Keratinocyte (primary cell): Measurements from ENCODE around the gene INPP4B. TPM values are rescaled to one million over a fixed set of nuclear protein-coding genes. Genes with fewer than 3 reads are reported as not detected.

Experiments used
- DNase-seq: peaks from one replicate; pipeline ENCODE4 v3.0.0-alpha.2; 2011; ENCODE audit warnings: low read depth, missing footprints, low spot score
- FAIRE-seq: peaks from 2 replicates; lab custom pipeline; 2011; peaks lifted over from hg19 to GRCh38; lab: Jason Lieb, UNC
- H2AFZ ChIP-seq: 2 replicates; pipeline ENCODE4 v1.6.0; 2012; ENCODE audit warnings: low read length, control low read depth, inconsistent platforms; ENCODE audit not compliant: control insufficient read depth
- H3K27ac ChIP-seq: 2 replicates; pipeline ENCODE4 v1.5.1; 2011; ENCODE audit warnings: low read length; ENCODE audit not compliant: control insufficient read depth, insufficient read depth
- H3K27me3 ChIP-seq: 3 replicates; pipeline ENCODE4 v1.6.0; 2011; ENCODE audit warnings: low read length; ENCODE audit not compliant: control insufficient read depth, insufficient read depth; ENCODE audit errors: extremely low read depth
- H3K36me3 ChIP-seq, 2 experiments: 2 replicates in 1 of 2; 3 replicates in 1 of 2; pipeline ENCODE4 v1.5.1; 2011; ENCODE audit warnings: low read length in 2 of 2, mild to moderate bottlenecking in 1 of 2; ENCODE audit not compliant: control insufficient read depth in 2 of 2, insufficient read depth in 2 of 2; ENCODE audit errors: extremely low read depth in 1 of 2
- H3K4me1 ChIP-seq: 3 replicates; pipeline ENCODE4 v1.5.1; 2011; ENCODE audit warnings: low read length; ENCODE audit not compliant: control insufficient read depth, insufficient read depth; ENCODE audit errors: extremely low read depth
- H3K4me2 ChIP-seq: 3 replicates; pipeline ENCODE4 v1.6.0; 2011; ENCODE audit warnings: low read depth, low read length; ENCODE audit not compliant: control insufficient read depth, insufficient read depth; ENCODE audit errors: extremely low read depth
- H3K4me3 ChIP-seq, 3 experiments: fragments of 200-600 bp in 1 of 3; sonication (generic) in 1 of 3; 2 replicates in 2 of 3; 3 replicates in 1 of 3; pipeline ENCODE4 v1.5.1; 2011 to 2016; ENCODE audit warnings: low read length in 3 of 3, mild to moderate bottlenecking in 3 of 3, control low read depth in 2 of 3, inconsistent platforms in 1 of 3, low read depth in 1 of 3, mixed read lengths in 1 of 3, mixed run types in 1 of 3, moderate library complexity in 1 of 3; ENCODE audit not compliant: control insufficient read depth in 2 of 3, insufficient read depth in 2 of 3; ENCODE audit errors: extremely low read depth in 1 of 3
- H3K79me2 ChIP-seq: 2 replicates; pipeline ENCODE4 v1.6.0; 2012; ENCODE audit warnings: low read length; ENCODE audit not compliant: control insufficient read depth, insufficient read depth
- H3K9ac ChIP-seq: 3 replicates; pipeline ENCODE4 v1.6.0; 2011; ENCODE audit warnings: low read length; ENCODE audit not compliant: control insufficient read depth, insufficient read depth; ENCODE audit errors: extremely low read depth
- H3K9me1 ChIP-seq: 3 replicates; pipeline ENCODE4 v1.6.0; 2011; ENCODE audit warnings: low read length; ENCODE audit not compliant: control insufficient read depth, insufficient read depth; ENCODE audit errors: extremely low read depth
- H3K9me3 ChIP-seq: 2 replicates; pipeline ENCODE4 v1.5.1; 2012; ENCODE audit warnings: low read depth, low read length; ENCODE audit not compliant: control insufficient read depth
- H4K20me1 ChIP-seq: 3 replicates; pipeline ENCODE4 v1.6.0; 2011; ENCODE audit warnings: low read length; ENCODE audit not compliant: control insufficient read depth, insufficient read depth; ENCODE audit errors: extremely low read depth
- CTCF ChIP-seq, 3 experiments: IDR thresholded peaks in 1 of 3; conservative IDR thresholded peaks in 1 of 3; optimal IDR thresholded peaks in 1 of 3; 2 replicates in 2 of 3; 3 replicates in 1 of 3; pipeline versions ENCODE3 to v1.5.1; 2011; ENCODE audit warnings: low read length in 3 of 3, mild to moderate bottlenecking in 3 of 3, moderate library complexity in 2 of 3, control low read depth in 1 of 3, inconsistent platforms in 1 of 3; ENCODE audit not compliant: insufficient read depth in 2 of 3; ENCODE audit errors: extremely low read depth in 1 of 3
- EZH2 ChIP-seq: IDR thresholded peaks from one replicate; pipeline ENCODE4 v1.6.1; 2012; ENCODE audit warnings: inconsistent platforms, mild to moderate bottlenecking, low read length, moderate library complexity
- dilution Hi-C: fragments of 300-500 bp; cut with MboI; formaldehyde crosslinking; loops from one replicate; pipeline ENCODE4 v1.7.0; 2020; ENCODE audit warnings: low sequenced_read_pairs; ENCODE audit not compliant: extremely low pct_ligation_motif_present
- polyA plus RNA-seq, 5 experiments: library from polyadenylated mRNA; depleted of rRNA in 3 of 5; stranded (reverse) in 3 of 5; stranded (forward) in 1 of 5; unstranded in 1 of 5; fragments of >200 nt; gene quantifications; 1 replicate in 1 of 5; 2 replicates in 3 of 5; 3 replicates in 1 of 5; pipeline versions ENCODE4 v1.2.1 to v1.2.3, GENCODE V29; 2011 to 2012; ENCODE audit warnings: missing spikeins in 2 of 5, low read depth in 1 of 5, low replicate concordance in 1 of 5

Gene INPP4B
- polyA plus RNA-seq, 1 donor (not counting 4 experiments of a cell fraction or from before 2014, with no cell fraction given) = 50.2 TPM

DNA sequence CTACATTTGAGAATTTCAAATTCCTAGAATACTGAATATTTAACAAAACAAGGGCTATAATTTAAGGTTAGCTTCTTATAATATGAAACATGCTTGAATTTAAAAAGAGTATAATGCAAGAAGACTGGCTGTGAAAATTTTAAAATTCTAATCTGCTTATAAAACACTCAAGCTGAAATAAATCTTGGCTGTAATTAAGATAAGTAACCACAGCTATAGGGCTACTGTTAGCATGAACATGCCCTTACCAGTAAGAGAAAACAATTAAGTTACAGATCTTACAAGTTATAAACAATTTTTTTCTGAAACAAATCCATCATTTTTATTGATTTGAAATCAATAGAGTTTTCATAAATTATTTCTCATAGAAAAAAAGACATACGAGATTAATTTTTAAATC lies 148.2 kb downstream of the INPP4B start:
- Histone ChIP-seq H3K4me2 (no peak overlapping the region), H3K27ac (no peak overlapping the region), H3K79me2 (no peaks in the 10 kb centered on the region), H4K20me1 (no peaks in the 10 kb centered on the region), H3K9ac (no peak overlapping the region), H3K36me3 (no peaks in the 10 kb centered on the region), H3K27me3 (no peaks in the 10 kb centered on the region), H3K9me3 (no peaks in the 10 kb centered on the region), H2AFZ (no peak overlapping the region), H3K4me3 (no peak overlapping the region), H3K9me1 (no peaks in the 10 kb centered on the region), H3K4me1 (no peaks in the 10 kb centered on the region)
- FAIRE-seq = no peak
- no peak for DNase-seq
- dilution Hi-C loops = no loop called here
- TF ChIP-seq EZH2 (no peak), CTCF (optimal IDR thresholded peaks at IDR 0.05 in 1 of 3, IDR thresholded peaks at IDR 0.05 in 1 of 3, conservative IDR thresholded peaks at IDR 0.05 in 1 of 3; ENCODE audit: extremely low read depth in 1 of 3, insufficient read depth in 2 of 3, low read length in 3 of 3) (no peak)

- no peak overlapping the region for H3K4me2 ChIP-seq
- H2AFZ ChIP-seq = no peak overlapping the region
- no peak for TF ChIP-seq CTCF (optimal IDR thresholded peaks at IDR 0.05 in 1 of 3, IDR thresholded peaks at IDR 0.05 in 1 of 3, conservative IDR thresholded peaks at IDR 0.05 in 1 of 3; ENCODE audit: extremely low read depth in 1 of 3, insufficient read depth in 2 of 3, low read length in 3 of 3)
- no peak for TF ChIP-seq EZH2
- H3K9me3 ChIP-seq = no peaks in the 10 kb centered on the region
- DNase-seq (no peak), FAIRE-seq (no peak)
- no peak overlapping the region for H3K4me3 ChIP-seq
- H3K9me1 ChIP-seq = no peaks in the 10 kb centered on the region
- H4K20me1 ChIP-seq = no peaks in the 10 kb centered on the region
- no peaks in the 10 kb centered on the region for H3K79me2 ChIP-seq
- no peaks in the 10 kb centered on the region for H3K4me1 ChIP-seq
- H3K27me3 ChIP-seq = no peaks in the 10 kb centered on the region
- dilution Hi-C loops = no loop called here
- H3K27ac ChIP-seq = no peak overlapping the region
- H3K36me3 ChIP-seq = no peaks in the 10 kb centered on the region
- no peak overlapping the region for H3K9ac ChIP-seq
These were observed 148.8 kb downstream of the INPP4B start for GRCh38 chr4:142697320-142697719.
